NCI-H226 (cell line): Measurements from ENCODE around the gene PVALB.

Source experiments
- DNase-seq: peaks from one replicate; pipeline ENCODE4 v3.0.0-alpha.2; 2015

PVALB gene

DNA sequence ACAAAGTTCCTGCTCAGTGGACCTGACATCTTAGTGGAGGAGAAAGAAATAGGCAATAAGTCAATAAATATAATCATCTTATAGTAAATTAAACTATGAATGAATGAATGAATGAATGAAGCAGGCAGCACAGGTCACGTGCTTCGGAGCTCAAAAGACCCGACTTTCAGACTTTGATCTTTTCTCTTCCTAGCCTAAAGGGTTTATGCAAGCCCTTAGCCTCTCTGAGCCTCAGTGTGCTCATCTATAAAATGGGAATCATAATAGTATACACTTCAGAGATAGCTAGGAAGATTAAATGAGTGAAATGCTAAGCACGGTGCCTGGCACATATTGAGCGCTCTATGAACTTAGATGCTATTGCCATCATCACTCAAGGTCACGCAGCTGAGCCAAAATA is 7.5 kb downstream of the PVALB start:
- DNase-seq: no peak

DNA sequence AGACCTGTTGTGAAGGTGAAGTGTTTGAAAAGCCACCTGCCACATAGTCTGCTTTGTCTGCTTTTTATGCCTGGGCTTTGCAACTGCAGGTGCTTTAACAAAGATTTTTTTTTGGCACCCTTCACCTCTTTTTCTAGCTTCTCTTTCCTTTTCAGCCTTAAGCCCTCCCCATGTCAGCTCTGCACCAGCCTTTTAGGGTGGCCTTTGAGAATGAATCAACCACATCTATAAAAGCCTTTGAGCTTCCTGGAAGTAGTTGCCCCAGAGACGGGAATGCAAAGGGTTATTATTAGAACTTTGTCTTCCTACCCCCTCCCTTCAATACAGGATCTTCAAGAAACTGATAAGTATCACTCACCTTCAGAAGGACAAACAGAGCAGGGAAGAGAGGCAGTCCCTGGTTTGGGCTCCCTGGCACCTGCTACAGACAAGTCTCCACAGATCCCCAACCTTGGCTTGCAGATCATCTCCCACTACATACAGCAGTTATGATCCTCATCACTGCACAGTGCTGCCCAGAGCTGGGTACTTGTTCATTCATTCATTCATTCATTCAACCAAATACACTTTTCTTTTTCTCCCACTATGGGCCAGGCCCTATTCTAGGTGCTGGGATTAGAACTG is 8.0 kb downstream of the PVALB start:
- DNase-seq: no peak

DNA sequence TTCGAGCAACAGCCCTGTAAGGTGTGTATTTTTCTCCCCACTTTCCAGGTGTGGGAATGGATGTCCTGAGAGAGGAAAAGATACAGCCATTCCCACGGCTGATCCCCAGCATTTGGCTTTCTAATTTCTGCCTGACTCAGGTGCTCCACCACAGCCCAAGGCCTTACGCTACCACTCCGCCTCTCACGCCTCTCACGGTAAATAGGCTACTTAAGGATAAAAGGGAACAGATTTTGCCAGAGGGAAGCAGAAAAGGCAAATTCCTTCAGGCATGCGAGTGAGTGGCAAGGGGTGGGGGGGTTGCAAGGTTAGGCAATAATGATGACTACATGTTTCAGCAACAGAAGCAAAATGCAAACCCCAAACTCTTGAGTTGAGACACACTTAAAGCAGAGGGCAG is 9.2 kb downstream of the PVALB start:
- DNase-seq: no peak

DNA sequence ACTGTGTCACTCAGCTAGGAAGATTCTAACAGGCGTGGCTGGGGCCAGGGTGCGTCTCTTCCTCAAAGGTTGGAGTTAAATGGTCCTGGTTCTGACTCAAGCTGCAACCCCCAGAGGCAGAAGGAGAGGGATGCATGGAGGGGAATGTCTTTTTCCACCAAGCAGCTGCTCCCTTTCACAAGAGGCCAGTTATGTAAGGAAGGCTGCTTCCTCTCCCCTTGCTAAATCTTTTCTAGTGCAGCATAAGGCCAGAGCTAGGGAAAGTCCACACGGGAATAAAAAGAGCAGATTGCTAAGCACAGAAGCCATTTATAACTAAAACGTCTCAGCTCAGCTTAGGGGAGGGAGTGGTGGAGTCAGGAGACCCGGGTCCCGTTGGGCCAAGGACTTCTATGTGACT is 10.0 kb downstream of the PVALB start:
- DNase-seq: no peak

DNA sequence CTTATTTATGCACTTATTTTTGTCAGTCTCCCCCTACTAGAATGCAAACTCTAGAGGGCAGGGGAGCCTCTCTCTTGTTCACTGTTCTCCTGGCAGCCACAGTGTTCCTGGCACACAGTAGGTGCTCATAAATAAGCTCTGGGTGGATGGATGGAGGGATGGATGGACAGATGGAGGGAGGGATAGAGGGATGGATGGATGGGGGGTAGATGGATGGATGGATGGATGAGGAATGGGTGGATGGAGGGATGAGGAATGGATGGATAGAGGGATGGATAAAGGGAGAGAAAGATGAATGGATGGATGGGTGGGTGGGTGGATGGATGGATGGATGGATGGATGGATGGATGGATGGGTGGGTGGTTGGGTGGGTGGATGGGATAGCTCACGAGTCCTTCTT is 13.5 kb downstream of the PVALB start:
- no peak for DNase-seq

DNA sequence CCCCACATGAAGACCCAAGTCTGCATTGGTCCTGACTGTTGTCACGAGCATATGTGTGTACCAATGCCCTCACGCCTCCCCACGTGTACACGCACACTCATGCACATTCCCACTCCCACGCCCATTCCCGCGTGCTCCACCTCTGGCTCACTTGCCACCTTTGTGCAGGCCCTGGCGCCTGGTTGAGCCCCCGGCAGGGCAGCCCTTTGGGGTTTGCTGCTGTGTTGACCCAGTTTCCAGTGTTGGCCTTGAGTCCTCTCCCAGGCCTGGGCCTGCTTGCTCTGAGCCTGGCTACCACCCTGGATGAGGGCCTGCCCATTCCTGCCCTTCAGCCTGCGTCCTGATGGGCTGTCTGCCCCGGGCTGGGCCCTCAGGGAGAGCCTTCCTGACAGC is 18.2 kb downstream of the PVALB start:
- no peak for DNase-seq

DNA sequence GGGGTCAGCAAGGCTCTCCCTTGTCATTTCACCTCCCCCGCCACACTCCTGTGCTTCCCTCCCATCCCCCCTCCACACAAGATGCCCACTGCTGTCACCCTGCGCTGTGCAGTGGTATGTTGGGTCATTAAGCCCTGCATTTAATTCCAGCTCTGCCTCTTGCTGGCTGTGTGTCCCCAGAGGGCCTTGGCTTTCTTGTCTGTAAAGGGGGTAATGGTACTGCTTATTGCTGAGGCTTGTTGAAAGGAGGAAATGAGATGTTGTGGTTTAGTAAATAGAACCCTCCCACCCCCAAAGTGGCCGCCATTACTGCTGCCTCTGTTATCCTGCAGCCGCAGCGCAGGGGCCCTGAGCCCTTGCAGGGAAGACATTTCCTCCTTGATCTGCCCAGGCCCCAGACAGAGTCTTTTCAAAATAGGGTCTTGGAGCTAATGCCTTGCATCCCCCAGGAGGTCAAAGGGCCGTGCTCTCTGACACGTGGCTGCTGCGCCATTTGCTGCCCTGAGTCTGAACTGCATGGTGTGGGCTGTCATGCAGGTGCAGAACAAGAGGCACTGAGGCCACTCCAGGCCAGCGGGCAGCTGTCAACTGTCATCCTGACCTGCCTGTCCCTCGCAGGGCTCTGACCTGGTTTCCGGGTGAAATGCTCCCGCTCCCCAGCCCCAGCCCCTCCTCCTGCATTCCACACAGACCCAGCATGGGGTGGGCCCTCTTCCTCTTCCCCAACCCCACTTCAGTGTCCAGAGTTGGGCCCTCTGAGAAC is 18.7 kb downstream of the PVALB start:
- no peak for DNase-seq

DNA sequence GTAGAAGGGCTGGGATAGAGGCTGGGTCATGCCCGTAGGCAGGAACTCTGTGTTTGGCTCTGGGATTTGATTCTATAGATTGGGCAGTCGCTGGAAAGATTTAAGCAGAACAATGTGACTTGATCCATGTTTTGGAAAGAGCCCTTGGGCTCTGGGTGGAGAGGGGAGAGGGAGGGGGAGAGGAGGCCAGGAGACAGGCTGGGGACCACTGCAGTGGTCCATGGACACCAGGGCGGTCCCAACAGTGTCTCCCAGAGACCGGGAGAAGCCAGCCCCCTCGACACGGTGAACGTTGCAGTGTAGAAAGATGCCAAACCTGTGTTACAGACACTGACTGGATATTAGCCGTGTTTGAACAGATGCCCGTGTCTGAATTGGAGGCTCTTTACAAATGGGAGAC is 19.5 kb downstream of the PVALB start:
- no peak for DNase-seq

DNA sequence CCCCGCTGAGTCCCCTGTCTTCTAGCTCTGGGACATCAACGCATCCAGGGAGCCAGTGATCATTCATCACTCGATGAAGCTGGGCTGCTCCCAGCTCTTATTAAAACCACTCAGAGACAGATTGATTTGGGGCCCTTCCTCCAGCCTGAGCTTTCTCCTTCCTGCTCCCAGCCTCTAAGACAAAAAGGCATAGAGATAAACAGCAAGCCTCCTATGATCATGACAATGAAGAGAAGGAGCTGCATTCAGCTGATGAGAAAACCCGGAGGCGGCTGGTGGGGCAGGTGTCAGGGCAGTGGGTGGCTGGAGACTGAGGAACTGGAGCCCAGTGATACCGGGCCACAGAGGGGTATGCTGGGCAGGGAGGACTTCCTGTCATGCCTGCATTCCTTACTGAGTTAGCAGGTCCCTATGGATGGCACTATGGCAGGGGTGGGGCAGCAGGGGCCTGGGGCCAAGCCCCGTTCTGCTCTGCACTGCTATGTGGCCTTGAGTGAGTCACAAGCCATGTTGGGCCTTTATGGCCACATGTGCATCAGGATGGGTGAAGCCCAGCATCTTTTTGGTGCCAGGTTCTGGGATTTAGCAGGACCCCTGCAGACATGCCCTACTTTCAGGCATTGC is 20.2 kb downstream of the PVALB start:
- DNase-seq: no peak

DNA sequence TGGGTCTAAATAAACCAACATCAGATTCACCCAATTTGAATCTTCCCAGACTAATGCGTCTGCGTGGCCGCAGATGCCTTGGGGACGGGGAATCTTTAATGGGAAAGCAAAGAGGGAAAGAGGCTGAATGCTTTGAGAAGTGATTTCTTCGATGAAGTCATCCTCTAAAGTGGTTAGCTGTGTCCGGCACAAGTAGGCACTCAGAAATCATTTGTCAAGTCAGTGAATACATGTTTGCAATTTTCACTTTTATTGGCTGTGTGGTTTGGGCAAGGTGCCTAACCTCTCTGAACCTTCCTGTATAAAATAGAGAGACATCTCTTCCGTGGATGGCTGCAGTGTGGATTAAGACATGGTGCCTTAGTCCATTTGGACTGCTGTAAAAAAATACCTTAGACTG is 21.2 kb downstream of the PVALB start:
- no peak for DNase-seq

DNA sequence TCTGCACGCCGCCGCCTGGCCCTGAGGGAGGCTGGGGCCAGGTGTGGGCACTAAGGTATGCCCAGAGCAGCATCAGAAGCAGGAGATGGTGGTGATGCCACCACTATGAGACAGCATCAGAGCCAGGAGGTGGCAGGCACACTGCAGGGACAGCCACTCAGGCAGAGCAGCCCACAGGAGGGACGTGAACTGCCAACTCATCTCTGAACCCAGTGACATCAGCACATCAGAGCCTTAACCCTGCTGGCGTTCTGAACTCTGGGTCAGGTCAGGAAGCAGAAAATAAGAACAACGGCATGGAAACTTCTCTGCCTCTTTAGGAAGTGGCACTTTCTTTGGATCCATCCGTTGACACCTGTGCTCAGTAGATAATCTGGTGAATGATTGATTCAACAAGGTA is 26.2 kb downstream of the PVALB start:
- DNase-seq: no peak

DNA sequence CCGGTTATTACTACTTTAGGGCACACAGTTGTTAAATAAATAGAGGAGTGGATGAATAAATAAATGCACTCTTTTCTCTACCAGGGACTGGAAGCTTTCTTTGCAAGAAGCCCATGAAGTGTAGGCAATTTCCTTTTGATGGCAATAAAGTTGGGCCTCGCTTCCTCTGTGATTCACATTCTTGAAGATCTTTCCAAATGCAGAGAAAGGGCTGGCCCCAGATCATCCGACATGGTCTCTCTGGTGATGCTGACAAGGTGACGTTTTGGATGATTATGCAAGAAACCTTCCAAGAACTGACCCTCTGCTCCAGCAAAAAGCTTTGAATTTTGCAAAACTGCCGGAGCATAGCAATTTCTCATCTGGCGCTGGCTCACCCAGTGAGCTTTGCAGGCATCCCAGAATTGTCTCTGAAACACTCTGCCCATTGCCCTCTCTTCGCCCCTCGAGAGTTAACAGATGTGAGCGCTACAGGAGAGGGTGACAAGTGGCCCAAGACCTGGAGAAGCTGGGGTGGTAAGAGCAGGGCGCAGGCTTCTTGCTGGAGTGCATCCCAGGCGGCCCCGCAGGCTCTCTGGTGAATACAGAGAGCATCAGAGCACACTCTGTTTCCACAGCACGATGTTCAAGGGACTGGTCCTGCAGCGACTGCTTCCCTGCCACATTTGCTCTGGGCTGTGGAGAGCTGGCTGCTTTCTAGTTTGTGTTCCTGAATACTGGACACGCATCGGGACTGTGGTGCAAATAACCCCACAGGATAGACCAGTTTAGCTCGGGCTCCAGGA is 29.4 kb downstream of the PVALB start:
- DNase-seq: no peak

DNA sequence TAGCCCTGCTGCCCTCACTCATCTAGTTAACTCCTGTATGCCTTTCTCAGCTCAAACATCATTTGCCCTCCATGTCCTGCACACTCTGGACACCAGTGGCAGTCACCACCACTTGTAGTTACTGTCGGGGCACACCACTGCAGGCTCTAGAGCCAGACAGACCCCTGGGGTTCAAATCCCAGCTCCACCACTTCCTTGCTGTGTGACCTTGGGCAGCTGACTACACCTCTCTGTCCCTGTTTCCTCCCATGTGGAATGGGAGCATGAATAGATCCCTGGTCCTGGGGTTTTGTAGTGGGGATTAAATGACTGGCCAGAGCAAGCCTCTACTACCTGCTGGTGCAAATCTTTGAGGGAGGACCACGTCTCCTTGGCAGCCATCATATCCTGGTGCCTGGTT is 33.1 kb downstream of the PVALB start:
- no peak for DNase-seq

DNA sequence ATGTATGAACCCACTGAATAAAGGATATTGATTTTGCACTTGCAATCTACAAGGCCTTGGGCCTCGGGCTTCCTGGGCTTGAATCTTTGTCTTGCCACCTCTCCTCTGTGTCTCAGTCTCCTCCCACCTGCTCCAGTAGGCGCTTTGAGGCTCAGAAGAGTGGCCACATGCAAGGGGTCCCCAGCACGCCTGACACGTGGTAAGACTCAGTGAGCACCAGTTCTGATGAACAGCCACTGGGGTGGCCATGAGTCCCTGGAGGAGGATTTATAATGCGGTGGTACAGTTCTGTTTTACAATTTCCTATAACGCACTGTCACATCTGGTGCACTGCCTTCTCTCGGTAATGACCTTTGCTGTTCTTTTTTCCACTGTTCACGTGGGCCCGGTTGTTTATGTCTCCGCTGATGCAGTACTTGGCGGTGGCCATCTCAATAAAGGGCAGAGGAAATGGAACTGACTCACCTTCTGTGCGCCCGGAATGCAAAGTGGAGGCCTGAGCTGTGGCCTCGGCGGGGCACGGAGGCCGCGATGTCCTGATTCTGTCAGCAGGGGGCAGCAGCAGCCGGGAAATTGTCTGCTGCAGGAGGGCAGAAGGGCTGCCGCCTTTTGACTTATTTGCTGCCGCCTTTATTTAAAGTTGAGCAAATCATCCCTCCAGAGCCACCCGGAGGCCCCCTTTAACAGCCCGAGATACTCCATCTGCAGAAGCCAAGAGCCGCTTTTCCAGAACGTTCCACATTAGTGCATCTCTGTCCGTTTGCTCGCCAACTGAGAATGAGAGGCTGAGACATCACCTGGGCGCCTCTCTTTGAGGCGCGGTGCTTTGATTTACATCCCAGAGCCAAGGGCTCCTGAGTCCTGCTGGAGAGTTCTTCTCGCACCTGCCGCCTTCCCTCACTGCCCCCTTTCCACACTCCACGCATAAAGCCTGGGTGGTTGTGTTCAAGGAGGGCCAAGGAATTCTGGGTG is 34.9 kb downstream of the PVALB start:
- DNase-seq: peak; percentile 62

DNA sequence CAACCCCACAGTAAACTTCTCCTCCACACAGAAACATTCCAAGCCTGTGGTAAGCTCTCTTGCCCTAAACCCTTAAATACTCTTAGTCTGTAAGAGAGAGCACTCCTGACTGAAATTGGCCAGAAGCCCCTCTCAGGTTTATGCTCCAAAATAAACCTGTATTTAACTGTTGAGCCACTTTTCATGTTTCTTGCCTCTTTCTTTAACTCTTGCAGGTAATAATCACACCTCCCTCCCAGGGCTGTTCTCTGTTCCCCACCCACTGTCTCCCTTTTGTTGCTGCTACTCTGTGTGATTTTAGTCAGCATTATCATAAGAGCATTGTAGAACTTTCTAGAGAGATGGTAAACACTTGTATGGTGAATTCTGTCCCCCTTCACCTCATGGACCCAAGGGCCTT is 38.8 kb downstream of the PVALB start:
- no peak for DNase-seq

DNA sequence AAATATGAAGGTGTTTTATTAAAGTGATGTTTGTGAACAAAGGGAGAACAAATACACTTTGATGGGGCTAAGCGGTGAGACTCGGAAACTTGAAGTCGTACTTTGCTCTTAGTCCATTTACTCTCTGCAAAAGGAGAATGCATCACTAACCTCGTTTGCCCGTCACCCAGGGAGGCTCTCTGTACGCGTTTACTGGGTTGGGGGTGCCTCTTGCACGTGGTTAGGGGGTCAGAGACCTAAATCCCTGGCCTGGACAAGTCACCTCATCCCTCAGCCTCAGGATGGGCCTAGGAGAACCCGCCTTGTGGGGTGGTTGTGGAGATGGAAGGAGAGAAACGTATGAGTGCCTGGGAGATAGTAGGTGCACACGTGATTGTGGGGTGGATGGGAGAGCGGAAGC is 40.1 kb downstream of the PVALB start:
- no peak for DNase-seq

DNA sequence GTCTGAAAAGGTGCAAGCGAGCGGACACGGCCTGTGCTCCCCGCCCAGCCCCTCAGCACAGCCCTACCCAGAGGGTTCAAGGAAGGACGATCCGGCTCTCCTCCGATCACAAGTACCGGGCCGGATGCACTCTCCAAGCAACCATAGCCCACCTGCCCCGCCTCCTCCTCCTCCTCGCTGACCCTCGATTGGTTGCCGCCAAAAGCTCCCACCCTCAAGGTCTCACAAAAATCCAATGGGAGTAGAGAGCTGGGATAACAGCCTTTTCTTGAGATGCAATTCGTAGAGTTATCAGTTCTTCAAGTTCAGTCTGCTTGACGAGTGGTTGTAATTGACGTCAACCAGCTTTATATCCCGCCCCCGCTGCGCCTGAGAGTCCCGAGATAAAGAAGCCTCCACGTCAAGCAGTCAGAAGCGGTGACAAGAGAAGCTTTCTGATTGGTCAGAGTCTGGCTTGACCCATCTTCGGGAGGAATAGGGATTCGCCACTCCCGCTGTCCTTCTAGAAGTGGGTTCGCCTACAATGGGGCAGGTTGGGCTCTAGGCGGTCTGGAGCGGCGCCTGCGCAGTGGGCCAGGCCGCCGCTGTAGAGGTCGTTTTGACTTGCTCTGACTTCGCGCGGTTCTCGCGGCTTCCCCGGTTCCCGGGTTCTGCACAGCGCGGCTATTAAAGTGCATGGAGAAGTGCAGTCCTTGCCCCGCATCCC is 40.7 kb downstream of the PVALB start, which contains the start of gene IFT27:
Gene IFT27 (minus strand): TSS at position 156 of the 706 bp plus-strand sequence. CDS start 412 bp downstream, outside the sequence.
- DNase-seq: peak; percentile 94

DNA sequence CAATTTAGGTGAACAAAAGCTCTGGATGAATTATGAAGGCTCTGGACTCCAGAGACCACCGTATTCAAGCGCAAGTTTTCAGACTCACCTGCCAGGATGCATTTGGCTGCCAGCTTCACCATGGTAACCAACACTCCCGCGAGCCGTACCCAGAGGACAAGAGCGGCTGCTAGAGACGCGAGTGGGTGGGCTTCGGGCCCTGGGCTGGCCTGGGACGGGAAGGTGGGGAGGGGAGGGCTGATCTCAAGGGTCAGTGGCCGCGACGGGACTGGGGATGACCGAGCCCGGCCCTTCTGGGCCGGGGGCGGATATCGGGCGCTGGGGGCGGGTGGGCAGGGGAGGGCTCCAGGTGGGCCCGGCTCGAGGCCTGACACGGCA is 41.3 kb downstream of the PVALB start:
- no peak for DNase-seq

DNA sequence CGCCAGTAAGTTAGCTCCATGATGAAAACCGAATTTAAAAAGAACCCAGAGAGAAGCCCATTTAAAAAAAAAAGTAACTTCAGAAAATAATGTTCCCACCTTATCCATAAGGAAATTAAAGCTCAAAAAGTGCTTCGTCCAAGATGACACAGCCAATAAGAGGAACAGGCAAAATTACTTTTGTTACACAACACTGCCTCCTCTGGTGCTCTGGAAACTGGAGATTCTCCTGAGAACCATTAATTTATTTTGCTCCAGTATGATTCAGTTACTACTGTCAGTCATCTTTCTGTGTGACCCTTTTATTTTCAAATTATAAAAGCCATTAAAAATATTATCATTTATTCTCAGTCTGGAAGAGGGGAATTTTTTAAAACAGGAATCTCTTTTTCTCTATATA is 42.9 kb downstream of the PVALB start:
- peak; percentile 5 for DNase-seq

DNA sequence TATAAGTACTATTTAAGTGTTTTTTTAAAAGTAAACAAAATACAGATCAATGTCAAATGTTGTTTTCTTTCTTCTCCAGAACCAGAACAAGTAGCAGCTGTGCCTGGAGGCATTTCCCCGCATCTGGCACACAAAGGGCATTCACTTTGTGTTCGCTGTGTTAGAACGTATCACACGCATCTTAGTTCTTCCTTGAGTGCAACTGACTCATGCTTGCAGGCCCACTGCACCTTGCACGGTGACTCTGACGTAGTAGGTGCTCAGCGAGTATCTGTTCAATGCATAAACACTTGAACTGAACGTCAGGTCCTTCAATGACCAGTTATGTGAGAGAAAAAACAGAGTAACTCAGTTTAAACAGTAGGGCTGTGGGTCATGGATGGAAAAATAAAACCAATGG is 44.4 kb downstream of the PVALB start:
- DNase-seq: no peak

DNA sequence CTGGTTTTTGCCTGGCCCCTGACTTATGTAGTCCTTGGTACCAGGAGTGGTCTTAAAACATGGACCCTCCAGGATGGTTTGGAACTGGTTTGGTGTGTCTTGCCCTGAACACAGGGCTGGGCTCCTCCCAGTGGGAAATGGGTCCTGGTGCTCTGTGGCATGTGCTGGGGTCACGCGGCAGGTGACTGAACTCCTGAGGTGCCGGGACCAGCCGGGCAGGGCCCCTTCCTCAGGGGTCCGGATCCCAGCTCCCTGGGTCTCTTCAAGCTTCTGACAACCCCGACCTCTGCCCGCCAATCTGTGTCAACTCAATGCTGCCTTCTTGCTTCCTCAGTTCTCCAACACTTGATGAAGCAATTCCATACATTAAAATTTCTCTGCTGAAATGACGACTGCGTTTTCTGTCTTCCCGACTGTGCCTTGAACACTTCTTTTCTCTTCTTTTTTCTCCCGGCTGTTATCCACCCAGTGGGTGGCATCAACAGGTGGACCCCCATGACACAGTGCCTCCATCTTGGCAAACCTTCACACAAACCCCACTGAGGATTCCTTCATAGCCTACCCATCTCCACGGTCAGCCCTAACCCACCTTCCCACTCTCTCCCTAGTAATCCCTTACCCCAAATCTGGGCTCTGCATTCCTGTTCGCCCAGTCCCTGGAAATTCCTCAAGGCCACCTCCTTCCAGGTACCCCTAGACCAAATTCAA is 45.3 kb downstream of the PVALB start:
- DNase-seq: no peak
